HG03135 (cell line): ENCODE data around the gene BCAS3.
"Not testable (repeated sequence)": the region's sequence is repeated elsewhere in the genome, so short reads cannot be mapped to it uniquely, and the experiment has no call there.

Experiments used
- ATAC-seq: cut with Tn5 transposase; IDR thresholded peaks from one replicate; pipeline ENCODE4 v1.9.1; 2021; ENCODE audit warnings: mild to moderate bottlenecking, moderate library complexity; ENCODE audit not compliant: unreplicated experiment

The BCAS3 gene

GRCh38 chr17:60976861-60977260, 299.2 kb downstream of the BCAS3 start:
- ATAC-seq, result not testable (repeated sequence)

DNA sequence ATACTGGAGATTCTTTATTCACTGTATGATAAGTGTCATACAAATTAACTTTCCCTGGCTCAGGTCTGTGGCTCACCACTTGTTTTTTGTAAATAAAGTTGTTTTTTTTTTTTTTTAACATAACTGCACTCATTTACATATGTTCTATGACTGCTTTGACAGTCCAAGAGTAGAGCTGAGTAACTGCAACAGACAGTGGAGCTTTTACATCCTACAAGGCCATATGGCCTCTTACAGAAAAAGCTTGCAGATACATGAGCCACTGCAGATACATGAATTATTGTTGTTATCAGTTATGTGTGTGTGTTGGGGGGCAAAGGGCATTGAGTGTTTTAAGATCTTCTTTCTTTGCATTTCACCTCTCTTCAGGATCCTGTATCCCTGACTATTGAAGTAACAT, 311.7 kb downstream of the BCAS3 start:
- no peak for ATAC-seq

GRCh38 chr17:60989846-60990245, 312.2 kb downstream of the BCAS3 start:
- no peak for ATAC-seq

DNA sequence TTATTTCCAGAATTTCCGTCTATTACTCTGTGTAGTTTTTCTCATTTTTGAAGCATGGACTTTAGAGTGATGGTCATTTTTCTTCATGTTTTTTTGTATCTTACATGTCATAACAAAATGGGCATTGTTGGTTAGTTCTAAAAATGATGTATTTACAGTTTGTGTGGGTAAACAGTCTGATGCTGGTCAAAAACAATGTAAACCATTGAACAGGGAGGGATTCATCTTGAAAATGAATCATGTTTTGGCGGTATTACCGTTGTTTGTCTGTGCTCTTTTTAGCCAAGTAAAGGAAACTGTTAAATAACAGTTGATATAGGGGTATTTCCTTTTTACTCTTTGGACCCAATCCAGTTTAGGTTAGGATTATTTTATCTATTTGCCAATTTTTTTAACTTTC, 315.8 kb downstream of the BCAS3 start:
- ATAC-seq, result no peak

DNA sequence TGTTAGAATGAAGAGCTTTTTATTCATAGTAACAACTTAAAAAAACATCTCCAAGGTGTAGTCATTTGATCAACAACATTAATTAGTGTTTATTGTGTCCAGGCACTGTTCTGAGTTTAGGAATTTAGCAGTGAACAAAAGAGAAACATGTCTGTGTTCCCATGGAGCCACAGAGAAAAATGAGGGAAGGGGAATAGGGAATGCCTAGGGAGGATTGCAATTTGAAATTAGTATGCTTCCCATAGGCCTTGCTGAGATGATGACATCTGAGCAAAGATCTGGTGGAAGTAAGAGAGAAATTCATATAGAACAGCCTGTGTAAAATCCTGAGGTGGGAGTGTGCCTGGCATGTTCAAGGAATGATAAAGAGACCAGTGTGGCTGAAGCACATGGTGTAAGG, 318.0 kb downstream of the BCAS3 start:
- no peak for ATAC-seq

- ATAC-seq, result no peak
Measured at GRCh38 chr17:61000911-61001310, 323.3 kb downstream of the BCAS3 start.

DNA sequence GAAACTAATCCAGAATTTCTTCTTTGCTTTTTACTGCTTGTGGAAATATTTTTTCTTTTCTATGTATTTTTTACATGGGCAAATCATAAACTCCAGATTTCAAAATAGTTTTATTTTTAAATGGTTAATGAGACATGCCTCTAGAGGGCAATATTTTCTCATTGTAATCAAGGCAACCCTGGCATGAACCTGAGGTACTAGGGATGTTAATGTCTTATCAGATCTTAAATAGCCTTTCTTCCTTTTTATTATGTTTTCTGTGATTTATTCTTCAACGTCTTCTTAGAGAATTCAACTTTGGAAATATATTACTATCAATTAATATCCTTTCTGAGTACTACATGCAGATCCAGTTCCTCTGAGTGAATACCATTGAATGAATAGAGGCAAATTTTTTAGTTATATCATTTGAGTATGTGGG, 324.7 kb downstream of the BCAS3 start:
- ATAC-seq, result no peak

- ATAC-seq, result no peak
Measured at GRCh38 chr17:61005358-61005757, 327.7 kb downstream of the BCAS3 start.

GRCh38 chr17:61005958-61006357, 328.3 kb downstream of the BCAS3 start:
- ATAC-seq, result not testable (repeated sequence)

GRCh38 chr17:61007980-61008379, 330.3 kb downstream of the BCAS3 start:
- ATAC-seq, result no peak

GRCh38 chr17:61009663-61010062, 332.0 kb downstream of the BCAS3 start:
- ATAC-seq, result no peak

- no peak for ATAC-seq
Measured at GRCh38 chr17:61010661-61011170, 333.1 kb downstream of the BCAS3 start.

- no peak for ATAC-seq
Measured at GRCh38 chr17:61011251-61011650, 333.6 kb downstream of the BCAS3 start.

- no peak for ATAC-seq
Measured at GRCh38 chr17:61015966-61016365, 338.3 kb downstream of the BCAS3 start.

GRCh38 chr17:61017317-61018006, 339.8 kb downstream of the BCAS3 start:
- no peak for ATAC-seq

DNA sequence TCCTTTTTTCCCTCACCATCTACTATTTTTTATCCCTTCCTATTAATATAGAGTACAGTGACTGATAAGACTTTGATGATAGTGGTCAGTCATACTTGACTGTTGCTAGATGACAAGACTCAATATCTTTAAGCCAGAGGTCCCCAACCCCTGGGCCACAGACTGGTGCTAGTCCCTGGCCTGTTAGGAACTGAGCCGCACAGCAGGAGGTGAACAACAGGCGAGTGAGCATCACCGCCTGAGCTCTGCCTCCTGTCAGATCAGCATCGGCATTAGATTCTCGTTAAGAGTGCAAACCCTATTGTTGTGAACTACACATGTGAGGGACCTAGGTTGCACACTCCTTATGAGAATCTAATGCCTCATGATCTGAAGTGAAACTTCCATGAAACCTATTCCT, 341.3 kb downstream of the BCAS3 start:
- ATAC-seq, result no peak

GRCh38 chr17:61023996-61024395, 346.3 kb downstream of the BCAS3 start:
- no peak for ATAC-seq

- no peak for ATAC-seq
Measured at GRCh38 chr17:61026818-61027217, 349.2 kb downstream of the BCAS3 start.

DNA sequence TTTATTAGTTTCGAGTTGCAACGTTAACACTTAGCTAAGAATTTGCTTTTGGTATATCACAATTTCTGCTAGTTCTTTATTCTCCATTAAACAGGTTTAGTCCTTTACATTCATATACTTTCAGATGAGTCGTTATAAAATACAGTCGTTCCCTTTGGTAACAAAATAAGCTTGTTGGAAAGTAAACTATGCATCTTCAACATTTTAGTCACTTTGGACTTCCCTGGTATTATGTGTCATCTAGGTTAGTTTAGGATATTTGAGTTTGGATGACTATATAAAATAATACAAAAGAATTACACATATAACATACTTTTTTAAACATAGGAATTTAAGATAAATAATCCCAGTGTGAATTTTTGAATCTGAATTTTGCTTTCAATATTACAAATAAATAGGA, 351.5 kb downstream of the BCAS3 start:
- no peak for ATAC-seq

DNA sequence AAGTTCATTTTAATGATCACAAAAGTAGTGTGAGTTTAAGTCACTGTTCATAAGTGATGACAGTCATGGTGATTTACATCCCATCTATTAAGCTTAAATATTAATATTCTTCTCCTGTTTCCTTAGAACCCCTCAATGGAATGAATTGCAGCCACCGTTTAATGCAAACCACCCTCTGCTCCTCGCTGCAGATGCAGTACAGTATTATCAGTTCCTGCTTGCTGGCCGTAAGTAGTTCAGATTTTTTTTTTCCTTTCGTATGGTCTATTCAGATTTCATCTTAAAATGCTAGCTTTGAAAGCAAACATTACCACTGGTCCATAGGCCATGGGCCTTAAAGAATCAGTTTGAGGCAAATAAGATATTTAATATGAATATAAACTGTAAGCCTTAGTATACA, 363.0 kb downstream of the BCAS3 start:
- ATAC-seq, result no peak

DNA sequence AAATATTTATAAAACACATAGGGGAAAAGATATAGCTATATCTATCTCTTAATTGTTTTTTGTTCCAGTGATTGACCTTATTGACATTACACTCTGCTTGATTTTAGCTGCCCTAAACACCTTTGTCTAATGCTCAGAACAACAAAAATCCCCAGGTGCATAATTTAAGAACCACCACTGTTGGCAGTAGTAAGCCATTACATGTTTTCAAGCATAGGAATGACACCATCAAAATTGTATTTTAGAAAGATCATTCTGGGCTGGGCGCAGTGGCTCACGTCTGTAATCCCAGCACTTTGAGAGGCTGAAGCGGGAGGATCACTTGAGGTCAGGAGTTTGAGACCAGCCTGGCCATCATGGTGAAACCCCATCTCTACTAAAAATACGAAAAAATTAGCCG, 364.7 kb downstream of the BCAS3 start:
- not testable (repeated sequence) for ATAC-seq

GRCh38 chr17:61047515-61047914, 369.9 kb downstream of the BCAS3 start:
- no peak for ATAC-seq
